ENCODE measurements around the gene CDC14C.

GRCh38 chr7:48904975-48905374 is 19.4 kb upstream of the CDC14C start:
- TF ChIP-seq CTCF (conservative IDR thresholded peaks at IDR 0.05; ENCODE audit: low read depth, low read length): no peak
- TF ChIP-seq POLR2A (IDR thresholded peaks at IDR 0.05; ENCODE audit: low read depth, low read length): no peak
- TF ChIP-seq SMC3 (IDR thresholded peaks at IDR 0.05; ENCODE audit: low read depth, low read length): no peak
- no peak for TF ChIP-seq RAD21 (IDR thresholded peaks at IDR 0.05; ENCODE audit: low read length)
- no peak for TF ChIP-seq RFX5 (IDR thresholded peaks at IDR 0.05; ENCODE audit: low read depth, low read length)
- no peak for TF ChIP-seq MAZ (IDR thresholded peaks at IDR 0.05; ENCODE audit: borderline replicate concordance, low read depth, low read length)
- TF ChIP-seq BHLHE40 (IDR thresholded peaks at IDR 0.05; ENCODE audit: low read depth, low read length): no peak
- TF ChIP-seq NFE2L2 (IDR thresholded peaks at IDR 0.05; ENCODE audit: low read depth, low read length): no peak
- no peak for TF ChIP-seq FOS (IDR thresholded peaks at IDR 0.05; ENCODE audit: low read depth, low read length)
- no peak for TF ChIP-seq ELK1 (IDR thresholded peaks at IDR 0.05; ENCODE audit: borderline replicate concordance, low read depth, low read length)
- TF ChIP-seq CHD1 (IDR thresholded peaks at IDR 0.05; ENCODE audit: low read depth, low read length): no peak
- no peak for TF ChIP-seq MXI1 (IDR thresholded peaks at IDR 0.05; ENCODE audit: borderline replicate concordance, low read depth, low read length)

Measured in IMR-90 (cell line).